ENCODE results near the gene TBC1D19. TPM values are rescaled to one million over a fixed set of nuclear protein-coding genes. Genes with fewer than 3 reads are reported as not detected.

TBC1D19 gene
- total RNA-seq, 1 donor from 2014 or later: 7.3 TPM

DNA sequence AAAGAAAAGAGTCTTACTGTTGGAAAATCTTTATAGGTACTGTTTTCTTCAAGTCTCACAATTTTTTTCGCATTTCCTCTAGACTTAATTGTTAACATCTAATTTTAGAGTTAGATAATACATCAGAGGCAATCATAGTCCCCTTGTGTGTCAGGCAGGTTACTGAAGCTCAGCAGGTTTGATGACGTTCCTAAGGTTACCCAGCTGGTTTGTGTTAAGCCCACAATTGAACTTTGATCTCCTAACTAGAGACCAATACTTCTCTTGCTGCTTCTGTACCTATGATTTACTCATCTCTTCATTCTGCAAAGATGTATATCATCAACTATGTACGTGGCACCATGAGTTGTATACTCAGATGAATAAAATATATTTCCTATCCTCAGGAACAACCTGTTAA lies 145.1 kb downstream of the TBC1D19 start:
- DNase-seq (ENCODE audit: low read depth in 2 of 2): no peak

DNA sequence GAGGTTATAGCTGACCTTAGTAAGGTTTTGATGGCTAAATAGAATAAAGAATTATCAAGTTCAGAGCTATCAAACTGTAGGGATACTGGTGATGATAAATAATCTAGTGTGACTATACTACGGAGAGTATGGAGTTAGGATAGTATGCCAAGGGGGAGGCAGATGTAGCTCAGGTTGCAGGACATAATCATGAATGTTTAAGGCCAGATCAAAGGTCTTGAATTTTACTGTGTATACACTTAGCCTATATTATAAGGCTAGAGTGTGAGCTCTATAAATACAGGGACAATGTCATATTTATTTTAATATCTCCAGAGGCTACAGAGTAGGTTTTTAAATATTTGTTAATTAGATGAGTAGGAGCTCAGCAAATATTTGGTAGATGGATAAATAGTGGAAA lies 145.7 kb downstream of the TBC1D19 start:
- no peak for DNase-seq (ENCODE audit: low read depth in 2 of 2)

DNA sequence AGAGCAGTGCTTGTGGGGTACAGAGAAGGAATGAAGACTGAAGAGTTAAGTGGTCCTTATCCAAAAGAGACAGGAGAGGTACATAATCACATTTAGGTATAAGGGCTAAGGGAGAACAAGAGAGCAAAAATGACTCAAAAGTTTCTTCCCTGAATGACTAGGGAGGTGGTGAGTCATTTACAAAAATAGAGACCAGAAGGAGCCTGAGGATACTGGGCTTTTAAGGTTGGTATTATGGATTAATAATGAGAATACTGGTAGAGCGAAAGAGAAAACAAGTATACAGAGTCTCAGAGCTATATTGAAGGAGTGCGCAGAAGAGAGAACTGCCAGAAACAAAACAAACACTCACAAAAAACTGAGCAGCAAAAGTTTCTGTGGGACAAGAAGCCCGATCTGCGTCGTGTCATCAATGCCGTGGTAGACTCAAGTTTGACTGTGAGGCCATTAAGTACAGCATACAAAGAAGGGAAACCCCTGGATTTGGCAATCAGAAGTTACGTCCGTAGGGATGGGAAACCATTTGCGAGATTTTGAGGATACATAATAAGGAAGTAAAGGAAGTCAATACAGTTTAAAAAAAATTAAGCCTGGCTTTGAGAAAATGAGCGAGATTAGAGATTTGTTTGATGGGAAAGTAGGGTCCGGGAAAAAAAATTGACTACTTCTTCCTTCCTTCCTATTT lies 147.6 kb downstream of the TBC1D19 start:
- DNase-seq (ENCODE audit: low read depth in 2 of 2): no peak

DNA sequence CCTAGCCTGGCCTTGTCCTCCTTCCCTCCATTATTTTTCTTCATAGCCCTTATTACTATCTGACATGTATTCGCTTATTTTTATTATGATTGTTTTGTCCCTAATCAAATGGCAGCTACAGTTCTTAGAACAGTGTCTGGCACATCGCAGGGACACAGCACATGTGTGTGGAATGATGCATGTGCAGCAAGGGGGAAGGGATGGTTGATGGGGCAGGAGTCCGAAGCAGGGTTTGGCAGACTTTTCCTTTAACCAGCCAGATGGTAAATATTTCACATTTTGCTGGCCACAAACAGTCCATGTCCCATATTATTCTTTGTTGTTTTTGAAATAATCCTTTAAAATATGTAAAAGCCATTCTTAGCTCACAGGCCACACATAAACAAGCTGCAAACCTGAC lies 148.5 kb downstream of the TBC1D19 start:
- DNase-seq (ENCODE audit: low read depth in 2 of 2): no peak

DNA sequence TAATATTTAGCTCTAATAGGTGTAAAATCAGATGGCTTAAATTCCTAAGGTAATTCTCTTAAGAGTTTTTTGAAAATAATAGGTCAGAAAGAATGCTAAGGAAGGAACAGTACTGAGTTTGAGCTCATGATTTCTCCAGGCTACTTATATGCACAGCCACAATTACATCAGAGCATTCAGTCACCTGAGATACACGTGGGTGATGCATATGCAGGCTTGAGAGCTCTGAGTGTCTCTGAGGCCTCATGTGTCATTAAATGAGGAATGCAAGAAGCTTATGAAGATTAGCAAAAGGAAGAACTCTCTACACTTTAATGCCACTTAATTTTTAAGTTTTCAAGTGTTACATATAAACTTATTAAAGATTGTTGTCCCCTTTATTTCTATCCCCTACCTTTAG lies 152.7 kb downstream of the TBC1D19 start:
- DNase-seq (ENCODE audit: low read depth in 2 of 2): no peak

DNA sequence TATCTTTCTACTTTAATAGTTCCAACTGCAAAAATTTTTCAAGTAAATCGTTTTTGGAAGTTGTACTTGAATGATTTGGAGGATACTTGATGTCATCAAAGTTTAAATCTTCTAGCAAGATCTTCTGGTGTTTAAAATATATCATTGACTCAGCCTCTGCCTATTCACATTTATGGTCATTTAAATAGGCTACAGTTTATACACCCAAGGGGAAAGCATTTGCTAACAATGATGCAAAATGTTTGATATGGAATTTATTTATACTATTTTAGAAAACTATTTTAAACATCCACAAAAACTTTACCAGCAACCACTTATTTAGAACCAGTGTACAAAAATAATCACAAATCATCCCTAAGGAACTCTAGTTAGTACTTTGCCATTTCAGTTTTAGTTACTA lies 153.5 kb downstream of the TBC1D19 start:
- DNase-seq (ENCODE audit: low read depth in 2 of 2): no peak

DNA sequence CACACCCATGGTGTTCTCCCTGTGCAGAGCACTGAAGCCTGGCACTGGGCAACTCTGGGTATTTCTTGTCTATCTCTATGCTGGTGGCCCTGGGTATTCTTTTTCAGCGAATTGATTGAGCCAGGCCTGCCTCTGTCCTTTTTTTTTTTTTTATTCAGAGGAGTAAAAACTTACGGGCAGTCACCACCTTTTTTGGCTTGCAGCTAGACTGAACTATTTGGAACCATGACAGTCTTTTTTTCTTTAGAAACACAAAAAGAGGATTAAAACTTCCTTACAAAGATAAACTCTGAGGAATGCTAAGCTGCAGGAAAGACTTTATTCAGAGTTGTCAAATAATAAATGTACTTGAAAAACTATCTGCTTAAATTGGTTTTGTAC lies 157.6 kb downstream of the TBC1D19 start:
- DNase-seq (ENCODE audit: low read depth in 2 of 2): peak in 1 of 2 donors; percentile 11

DNA sequence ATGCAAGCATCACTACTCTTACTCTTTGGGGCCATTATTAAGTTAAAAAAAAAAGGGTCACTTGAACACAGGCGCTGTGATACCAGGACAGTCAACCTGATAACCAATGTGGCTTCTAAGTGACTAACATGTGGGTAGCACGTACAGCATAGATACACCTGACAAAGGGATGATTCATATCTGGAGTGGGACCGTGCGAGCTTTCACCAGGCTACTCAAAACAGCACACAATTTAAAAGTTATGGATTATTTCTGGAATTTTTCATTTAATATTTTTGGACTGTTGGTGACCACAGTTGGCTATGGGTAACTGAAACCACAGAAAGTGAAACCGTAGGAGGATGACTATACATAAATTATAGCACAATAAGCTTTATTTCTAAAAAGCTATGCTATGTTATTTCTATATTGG lies 162.9 kb downstream of the TBC1D19 start:
- DNase-seq (ENCODE audit: low read depth in 2 of 2): no peak

DNA sequence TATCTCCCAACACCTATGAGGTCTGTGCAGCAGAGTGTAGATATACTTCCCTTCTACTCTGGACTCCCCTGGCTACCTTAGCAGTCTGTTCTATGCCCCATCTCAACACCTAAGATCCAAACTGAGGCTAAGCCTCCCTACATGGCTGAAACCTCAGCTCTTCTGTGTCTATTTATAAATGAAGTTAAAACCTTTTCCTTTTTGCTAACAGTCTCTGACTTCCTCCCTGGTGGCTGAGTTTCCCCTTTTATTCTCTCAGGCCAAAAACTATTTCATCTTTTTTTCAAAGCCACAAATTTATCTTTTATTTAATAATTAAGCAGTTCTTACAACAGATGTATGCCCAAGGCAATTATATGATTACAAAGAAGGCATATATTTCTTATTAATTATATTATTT lies 164.9 kb downstream of the TBC1D19 start:
- no peak for DNase-seq (ENCODE audit: low read depth in 2 of 2)

DNA sequence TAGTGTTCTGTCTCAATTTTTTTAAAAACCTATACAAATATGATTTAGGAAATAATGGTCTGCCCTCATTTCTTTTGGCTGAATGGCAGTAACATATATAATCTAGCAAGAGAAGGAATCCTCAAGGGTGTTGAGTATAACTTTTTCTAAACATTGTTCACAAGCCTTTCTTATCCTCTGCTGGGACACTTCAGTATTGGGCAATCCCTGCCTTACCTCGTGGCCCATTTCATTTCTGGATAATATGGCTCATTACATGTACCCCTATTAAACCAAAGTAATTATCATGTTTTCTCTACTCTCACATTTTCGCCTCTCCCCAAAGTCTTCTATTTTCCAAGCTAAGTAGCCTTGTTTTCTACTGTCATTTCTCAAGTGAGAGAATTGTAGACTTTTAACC lies 166.0 kb downstream of the TBC1D19 start:
- no peak for DNase-seq (ENCODE audit: low read depth in 2 of 2)

DNA sequence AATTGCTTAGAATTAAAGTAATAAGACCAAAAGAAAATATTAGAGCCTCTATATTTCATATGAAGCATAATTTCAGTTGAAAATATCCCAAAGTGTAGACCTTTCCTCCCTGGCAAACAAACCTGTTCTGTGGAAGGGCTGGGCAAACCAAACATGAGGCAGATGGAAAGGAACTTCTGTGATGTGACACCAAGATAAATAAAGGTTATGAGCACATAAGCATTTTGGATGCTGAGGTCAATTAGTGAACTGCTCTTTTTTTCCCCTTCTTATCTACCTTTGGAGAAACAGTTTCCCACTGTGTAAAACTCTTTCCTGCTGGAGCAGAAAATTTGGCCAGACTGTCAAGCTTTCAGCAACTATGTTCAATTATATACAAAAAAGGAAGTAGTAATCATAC lies 167.1 kb downstream of the TBC1D19 start:
- peak in 1 of 2 donors; percentile 71 for DNase-seq (ENCODE audit: low read depth in 2 of 2)

DNA sequence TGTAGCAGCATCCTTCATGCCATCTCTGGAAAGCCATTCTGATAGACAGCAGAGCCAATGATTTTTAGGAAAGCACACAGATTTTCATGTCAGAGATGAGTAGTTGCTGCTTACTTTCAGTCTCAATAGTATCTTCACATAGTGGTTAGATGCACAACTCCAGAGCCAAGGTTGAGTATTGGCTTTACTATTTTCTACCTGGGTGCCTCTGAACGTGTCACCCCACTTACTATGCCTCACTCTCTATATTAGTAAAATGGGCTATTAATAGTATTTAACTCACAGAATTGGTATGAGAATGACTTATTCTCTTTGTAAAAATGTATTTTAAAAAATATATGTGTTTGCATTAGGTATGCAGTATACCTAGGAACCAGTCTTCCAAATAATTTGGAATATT lies 168.0 kb downstream of the TBC1D19 start:
- DNase-seq (ENCODE audit: low read depth in 2 of 2): no peak

DNA sequence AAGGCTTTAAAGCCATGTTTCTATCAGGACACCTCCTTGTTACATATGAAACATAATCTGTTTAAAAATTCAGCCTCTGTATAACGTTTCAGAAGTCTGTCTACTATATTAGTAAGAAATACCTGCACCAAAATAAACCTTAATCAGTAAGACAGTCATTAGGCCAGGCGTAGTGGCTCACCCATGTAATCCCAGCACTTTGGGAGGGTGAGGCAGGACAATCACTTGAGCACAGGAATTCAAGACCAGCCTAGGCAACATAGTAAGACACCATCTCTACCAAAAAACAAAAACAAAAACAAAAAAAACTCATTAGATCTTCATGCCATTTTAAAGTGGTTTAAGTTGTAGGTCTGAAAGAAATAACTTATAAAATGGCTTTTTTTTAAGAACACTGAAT lies 169.3 kb downstream of the TBC1D19 start:
- no peak for DNase-seq (ENCODE audit: low read depth in 2 of 2)

DNA sequence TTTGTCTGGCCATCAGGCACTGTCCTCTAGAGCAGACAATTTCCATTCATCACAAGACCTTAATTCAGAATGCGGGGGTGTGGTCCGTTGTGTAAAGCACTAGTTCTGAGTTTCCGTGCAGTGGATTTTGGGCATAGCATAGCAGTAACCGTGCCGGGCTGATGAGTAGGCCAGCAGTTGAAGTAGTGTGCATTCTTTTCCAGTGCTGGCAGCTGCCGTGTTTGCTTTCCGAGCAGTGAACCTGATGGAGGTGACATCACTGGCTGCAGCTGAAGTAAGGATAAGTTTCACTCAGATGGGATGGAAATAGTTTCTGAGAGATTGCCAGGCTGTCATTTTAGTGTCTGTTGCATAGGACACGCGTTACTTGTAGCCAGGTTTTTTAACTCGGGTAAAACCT lies 169.7 kb downstream of the TBC1D19 start:
- DNase-seq (ENCODE audit: low read depth in 2 of 2): peak; percentile 44 to 82

DNA sequence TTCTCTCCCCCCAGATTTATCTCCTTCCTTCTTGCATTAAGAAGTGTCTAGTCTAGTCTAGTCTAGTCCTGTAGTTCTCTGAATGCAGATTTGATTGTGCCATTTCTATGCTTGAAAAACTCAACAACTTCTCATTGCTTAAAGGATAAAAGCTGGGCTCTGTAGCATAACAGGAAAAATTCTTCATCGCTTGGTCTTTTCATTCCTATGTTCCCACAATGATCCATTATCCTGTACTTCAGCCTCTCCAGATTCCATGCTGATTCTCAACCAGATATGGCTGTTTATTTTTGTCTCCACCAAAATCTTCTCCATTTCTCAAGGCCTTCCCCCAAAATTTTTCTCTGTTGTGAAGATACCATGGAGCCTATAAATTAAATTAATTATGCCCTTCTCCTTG lies 173.9 kb downstream of the TBC1D19 start:
- DNase-seq (ENCODE audit: low read depth in 2 of 2): no peak

DNA sequence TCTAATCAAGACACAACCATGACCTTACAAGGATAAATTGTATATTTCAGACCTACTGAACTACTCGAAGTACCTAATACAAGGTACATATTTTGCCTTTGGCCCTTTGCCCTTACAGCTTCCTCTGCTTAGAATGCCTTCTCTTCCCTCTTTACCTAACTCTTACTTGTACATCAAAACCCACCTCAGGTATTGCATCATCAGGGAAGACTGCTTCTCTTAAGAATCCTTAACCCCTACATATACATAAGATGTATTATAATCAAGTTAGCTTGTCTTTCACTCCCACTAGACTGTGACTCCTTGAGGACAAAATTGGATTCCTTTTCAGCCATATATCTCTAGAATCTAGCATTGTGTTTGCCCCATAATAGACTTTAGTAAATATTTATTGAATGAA lies 175.0 kb downstream of the TBC1D19 start:
- DNase-seq (ENCODE audit: low read depth in 2 of 2): no peak

DNA sequence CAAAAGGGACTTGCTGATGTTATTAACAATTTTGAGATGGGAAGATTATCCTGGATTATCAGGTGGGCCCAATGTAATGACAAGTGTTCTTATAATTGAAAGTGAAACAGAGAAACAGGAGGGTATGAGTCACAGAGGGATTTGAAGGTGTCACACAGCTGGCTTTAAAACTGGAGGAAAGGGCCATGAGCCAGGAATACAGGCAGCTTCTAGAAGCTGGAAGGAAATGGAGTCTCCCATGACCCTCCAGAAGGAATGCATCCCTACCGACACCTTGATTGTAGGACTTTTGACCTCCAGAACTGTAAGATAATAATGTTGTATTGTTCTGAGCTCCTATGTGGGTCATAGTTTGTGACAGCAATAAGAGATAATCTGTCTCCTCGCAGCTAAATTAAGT lies 178.8 kb downstream of the TBC1D19 start:
- peak; percentile 21 to 70 for DNase-seq (ENCODE audit: low read depth in 2 of 2)

DNA sequence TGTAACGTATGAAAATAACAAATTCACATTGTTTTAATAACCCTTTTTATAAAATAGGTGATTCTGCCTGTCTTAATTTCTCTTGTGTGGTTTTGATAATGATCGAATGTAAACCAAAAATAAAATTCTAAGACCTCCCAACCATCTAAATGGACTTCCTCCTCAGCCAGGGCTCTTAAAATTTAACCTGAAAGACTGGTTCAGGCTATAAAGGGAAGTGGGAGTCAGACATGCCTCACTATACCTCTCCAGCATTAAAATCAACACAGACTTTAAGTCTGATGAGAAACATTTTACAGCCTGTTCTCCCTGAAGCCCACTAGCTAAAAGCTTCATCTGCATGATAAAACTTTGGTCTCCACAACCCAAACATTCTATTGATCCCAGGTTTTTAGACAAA lies 179.2 kb downstream of the TBC1D19 start:
- DNase-seq (ENCODE audit: low read depth in 2 of 2): no peak

DNA sequence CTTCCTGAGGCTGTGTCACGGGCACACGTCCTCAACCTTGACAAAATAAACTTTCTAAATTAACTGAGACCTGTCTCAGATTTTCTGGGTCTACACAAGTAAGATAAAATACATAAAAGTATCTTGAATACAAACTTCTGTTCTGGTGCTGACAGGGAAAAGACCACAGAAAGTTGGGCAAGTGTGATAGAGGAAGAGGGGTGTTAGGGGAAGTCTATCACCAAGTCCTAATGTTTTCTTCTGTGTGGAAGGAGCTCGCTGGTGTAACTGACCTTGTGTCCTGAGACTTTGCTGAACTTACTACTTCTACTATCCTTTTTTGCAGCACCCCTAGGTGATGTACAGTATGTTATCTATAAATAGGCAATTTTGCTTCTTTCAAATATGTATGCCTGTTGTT lies 179.8 kb downstream of the TBC1D19 start:
- DNase-seq (ENCODE audit: low read depth in 2 of 2): no peak

DNA sequence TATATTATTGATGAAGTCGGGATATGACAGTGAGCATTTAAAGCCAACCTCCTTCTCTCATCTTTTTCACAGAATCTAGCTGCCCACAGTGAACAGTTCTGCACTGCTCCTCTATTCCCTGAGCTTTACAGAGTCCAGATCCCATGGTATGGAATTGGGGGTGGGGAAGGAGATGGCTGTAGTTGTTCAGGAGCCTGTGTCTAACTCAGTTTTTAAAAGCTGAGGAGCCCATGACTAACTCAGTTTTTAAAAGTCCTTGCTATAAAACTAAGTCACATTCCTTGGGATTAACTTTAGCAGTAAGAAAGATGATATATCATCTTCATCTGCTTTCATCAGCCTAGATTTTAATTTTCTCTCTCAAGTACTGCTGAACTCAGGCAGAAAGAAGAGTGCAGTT lies 180.3 kb downstream of the TBC1D19 start:
- no peak for DNase-seq (ENCODE audit: low read depth in 2 of 2)

DNA sequence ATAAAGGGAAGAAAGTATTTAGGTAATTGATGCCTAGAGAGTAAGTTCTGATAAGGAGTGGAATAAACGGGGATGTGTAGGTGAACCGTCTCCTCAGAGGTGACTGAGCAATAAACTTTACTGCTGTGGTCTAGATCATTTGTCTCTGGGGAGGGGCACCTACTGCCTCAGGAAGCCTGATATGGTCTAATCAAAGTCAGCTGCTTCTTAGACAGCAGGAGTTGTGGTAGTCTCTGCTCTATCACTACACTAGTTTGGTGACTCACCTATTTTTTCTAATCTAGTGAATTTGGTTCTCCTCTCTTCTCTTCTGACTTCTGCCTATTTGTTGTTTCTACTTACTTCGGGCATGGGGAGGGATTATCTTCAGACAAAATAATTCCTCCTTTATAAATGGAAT lies 181.6 kb downstream of the TBC1D19 start:
- no peak for DNase-seq (ENCODE audit: low read depth in 2 of 2)

DNA sequence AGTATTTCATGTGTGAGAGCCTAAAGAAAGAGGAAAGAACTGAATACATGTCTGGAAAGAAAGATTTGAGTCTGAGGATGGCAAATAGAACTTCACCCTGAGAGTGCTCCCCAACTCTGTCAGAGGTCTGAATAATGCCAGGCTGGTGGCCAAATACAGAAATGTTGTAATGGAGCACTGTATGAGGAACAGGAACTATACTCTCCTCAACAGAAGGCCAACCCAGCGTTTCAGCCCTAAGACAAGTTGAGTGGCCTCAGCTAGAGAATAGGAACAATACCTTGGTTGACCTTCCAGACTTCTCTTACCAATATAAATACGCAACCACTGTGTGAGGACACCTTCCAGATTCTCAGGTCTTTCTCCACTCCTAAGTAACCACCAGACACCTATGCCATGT lies 182.3 kb downstream of the TBC1D19 start:
- no peak for DNase-seq (ENCODE audit: low read depth in 2 of 2)

DNA sequence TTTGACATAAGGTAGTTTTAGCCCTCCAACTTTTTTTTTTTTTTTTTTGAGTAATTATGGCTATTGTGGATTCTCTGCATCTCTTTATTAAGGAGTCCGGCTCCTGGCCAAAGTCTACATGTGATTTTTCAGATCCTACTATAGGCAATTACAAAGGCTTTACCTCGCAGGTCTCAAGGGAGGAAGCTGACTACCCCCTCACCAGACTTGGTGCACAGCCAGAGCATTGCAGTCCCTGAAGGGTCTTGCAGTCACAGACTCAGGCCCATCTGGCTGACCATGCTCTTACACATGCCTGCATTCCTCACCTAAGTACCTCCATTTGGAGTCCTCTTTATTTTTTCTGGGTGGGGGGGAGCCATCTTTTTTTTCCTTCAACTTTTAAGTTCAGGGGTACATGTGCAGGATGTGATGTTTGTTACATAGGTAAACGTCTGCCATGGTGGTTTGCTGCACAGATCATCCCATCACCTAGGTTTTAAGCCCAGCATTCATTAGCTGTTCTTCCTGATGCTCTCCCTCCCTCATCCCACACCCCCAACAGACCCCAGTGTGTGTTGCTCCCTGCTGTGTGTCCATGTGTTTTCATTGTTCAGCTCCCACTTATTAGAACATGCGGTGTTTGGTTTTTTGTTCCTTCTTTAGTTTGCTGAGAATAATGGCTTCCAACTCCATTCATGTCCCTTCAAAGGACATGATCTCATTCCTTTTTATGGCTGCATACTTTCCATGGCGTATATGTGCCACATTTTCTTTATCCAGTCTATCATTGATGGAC lies 188.4 kb downstream of the TBC1D19 start:
- no peak for DNase-seq (ENCODE audit: low read depth in 2 of 2)
